Brain microvascular endothelial cell (primary cell): ENCODE data around the gene LRRC36.

Source experiments
- DNase-seq: peaks from one replicate; pipeline ENCODE4 v3.0.0-alpha.2; 2020
- H3K27ac ChIP-seq: fragments of 250-450 bp; sonication (Bioruptor Pico); 2 replicates; pipeline ENCODE4 v1.5.1; 2020; ENCODE audit warnings: mild to moderate bottlenecking, moderate library complexity
- H3K27me3 ChIP-seq: fragments of 250-450 bp; sonication (Bioruptor Pico); replicated peaks from 2 replicates; pipeline ENCODE4 v1.5.1; 2020; ENCODE audit warnings: mild to moderate bottlenecking
- H3K36me3 ChIP-seq: fragments of 250-450 bp; sonication (Bioruptor Pico); replicated peaks from 2 replicates; pipeline ENCODE4 v1.5.1; 2020; ENCODE audit warnings: mild to moderate bottlenecking
- H3K4me3 ChIP-seq: 2 replicates; pipeline ENCODE4 v1.5.1; 2011; ENCODE audit warnings: low read depth, mild to moderate bottlenecking, control low read depth, low read length, moderate library complexity
- CTCF ChIP-seq: IDR thresholded peaks from 2 replicates; pipeline ENCODE4 v1.5.1; 2011; ENCODE audit warnings: low read depth, mild to moderate bottlenecking, moderate library complexity, low read length, control low read depth, inconsistent platforms; ENCODE audit errors: missing control alignments
- in situ Hi-C: cut with HindIII; loops from 2 replicates; pipeline ENCODE4 v1.10.0; 2017; ENCODE audit warnings: low sequenced_read_pairs, low pct_ligation_motif_present

LRRC36 gene

DNA sequence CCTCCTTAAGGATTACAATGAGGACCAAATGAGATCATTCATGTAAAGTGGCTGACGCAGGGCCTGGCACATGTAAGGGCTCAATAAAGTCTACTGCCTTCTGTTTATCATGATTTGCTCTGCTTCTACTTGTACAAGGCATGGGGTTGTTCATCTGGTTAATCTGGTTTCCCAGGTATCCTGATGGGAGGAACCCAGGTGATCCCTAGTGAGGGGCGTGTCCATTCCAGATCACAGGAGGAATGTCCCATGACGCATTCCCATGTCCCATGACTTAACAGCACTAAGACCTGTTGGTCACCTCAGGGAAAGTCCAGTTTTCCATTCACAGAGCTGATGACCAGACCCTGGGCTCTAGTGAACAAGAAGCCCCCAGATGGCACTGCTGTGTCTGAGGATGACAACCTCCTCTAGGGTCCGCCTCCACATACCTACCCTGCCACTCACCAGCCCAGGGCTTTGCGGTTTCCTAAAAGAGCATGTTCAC lies 78.2 kb downstream of the LRRC36 start:
- no peaks in the 10 kb centered on the region for H3K36me3 ChIP-seq
- H3K27me3 ChIP-seq = no peaks in the 10 kb centered on the region
- DNase-seq = no peak
- no peak overlapping the region for H3K4me3 ChIP-seq
- H3K27ac ChIP-seq = no peak overlapping the region
- no peak for TF ChIP-seq CTCF
- in situ Hi-C loops = no loop called here

GRCh38 chr16:67405336-67405735 lies 78.7 kb downstream of the LRRC36 start:
- Histone ChIP-seq H3K27me3 (no peaks in the 10 kb centered on the region), H3K4me3 (no peak overlapping the region), H3K27ac (no peak overlapping the region), H3K36me3 (no peaks in the 10 kb centered on the region)
- in situ Hi-C loops = no loop called here
- no peak for DNase-seq
- TF ChIP-seq CTCF = no peak

DNA sequence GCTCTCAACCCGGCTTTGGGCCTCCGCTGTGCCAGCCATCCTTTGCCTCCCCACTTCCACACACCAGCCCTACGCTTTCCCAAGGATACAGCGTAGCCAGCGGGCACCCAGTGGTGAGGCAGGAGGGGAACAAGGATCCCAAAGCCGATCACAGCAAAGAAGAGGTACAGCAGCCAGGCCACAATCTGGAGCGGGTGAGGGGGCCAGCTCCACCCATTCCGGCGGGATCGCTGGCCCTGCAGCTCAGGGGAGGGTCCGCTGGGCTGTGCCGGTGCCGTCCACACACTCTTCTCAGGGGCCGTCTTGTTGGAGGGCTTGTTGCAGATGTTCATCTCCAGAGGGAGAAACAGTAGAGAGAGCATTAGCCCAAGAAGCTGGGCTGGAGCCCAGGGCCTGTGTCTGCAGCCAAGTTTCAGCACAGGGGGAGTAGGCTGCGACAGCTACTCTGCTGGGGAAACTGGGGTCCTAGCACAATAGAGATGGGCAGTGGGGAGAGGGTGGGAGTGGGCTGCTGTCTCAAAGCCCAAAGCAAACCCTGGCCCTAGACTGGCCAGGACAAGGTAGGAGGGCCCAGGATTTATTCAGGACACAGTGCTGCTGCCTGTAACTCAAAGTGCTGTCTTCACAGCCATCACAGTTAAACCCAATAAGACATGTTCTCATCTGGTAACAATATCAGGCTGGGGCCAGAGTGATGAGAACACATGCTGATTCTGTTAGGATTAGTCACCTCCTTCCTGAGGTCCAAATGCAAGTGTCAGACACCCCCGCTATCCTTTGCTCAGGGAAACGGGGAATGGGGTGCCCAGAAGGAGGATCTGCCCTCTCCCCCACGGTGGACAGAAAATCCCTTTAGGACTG lies 79.7 kb downstream of the LRRC36 start:
- no peak for TF ChIP-seq CTCF
- Histone ChIP-seq H3K4me3 (no peak overlapping the region), H3K27ac (peak overlapping the region; percentile 52), H3K36me3 (no peaks in the 10 kb centered on the region), H3K27me3 (no peaks in the 10 kb centered on the region)
- in situ Hi-C loops = no loop called here
- peak; percentile 75 for DNase-seq

GRCh38 chr16:67407176-67407787 lies 80.7 kb downstream of the LRRC36 start:
- no peaks in the 10 kb centered on the region for H3K27me3 ChIP-seq
- no peak overlapping the region for H3K4me3 ChIP-seq
- peak overlapping the region; percentile 2 for H3K27ac ChIP-seq
- TF ChIP-seq CTCF = no peak
- no peaks in the 10 kb centered on the region for H3K36me3 ChIP-seq
- in situ Hi-C loops = no loop called here
- DNase-seq = no peak

- peak; percentile 37 for TF ChIP-seq CTCF
- no peaks in the 10 kb centered on the region for H3K36me3 ChIP-seq
- H3K4me3 ChIP-seq = no peak overlapping the region
- no peak overlapping the region for H3K27ac ChIP-seq
- in situ Hi-C loops = no loop called here
- H3K27me3 ChIP-seq = no peaks in the 10 kb centered on the region
- DNase-seq = no peak
Measured at GRCh38 chr16:67407788-67408452, 81.3 kb downstream of the LRRC36 start.
